ENCODE measurements around the gene KMT2E.

DNA sequence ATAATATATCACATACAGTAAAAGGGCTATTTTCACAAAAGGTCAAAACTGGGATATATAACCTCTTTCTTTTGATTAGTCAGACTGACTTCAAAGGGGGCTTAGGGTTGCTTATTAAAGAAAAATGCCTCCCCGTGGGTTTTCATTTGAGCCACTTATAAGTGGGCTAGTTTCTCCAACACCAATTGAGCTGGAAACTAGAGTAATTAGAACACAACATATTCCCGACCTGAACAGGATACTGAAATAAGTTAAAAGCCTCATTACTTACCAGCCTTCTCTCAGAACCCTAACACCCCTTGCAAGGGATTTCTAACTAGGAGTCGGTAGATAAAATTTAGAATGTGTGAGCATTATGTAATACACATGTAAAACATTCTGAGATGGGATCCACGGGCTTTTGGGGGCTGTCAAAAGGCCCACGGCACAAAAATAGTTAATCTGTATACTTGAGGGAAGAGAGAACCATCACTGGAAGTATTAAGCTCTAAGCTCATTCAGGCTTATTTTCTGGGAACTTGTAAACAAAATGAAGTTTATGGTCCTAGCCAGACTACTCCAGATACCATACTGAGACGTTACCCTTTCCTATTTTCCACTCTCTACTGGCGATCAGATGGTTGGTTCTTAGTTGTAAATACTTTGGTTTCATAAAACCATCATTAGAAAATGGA, 29.3 kb upstream of the KMT2E start:
- TF ChIP-seq, protein P1, sequence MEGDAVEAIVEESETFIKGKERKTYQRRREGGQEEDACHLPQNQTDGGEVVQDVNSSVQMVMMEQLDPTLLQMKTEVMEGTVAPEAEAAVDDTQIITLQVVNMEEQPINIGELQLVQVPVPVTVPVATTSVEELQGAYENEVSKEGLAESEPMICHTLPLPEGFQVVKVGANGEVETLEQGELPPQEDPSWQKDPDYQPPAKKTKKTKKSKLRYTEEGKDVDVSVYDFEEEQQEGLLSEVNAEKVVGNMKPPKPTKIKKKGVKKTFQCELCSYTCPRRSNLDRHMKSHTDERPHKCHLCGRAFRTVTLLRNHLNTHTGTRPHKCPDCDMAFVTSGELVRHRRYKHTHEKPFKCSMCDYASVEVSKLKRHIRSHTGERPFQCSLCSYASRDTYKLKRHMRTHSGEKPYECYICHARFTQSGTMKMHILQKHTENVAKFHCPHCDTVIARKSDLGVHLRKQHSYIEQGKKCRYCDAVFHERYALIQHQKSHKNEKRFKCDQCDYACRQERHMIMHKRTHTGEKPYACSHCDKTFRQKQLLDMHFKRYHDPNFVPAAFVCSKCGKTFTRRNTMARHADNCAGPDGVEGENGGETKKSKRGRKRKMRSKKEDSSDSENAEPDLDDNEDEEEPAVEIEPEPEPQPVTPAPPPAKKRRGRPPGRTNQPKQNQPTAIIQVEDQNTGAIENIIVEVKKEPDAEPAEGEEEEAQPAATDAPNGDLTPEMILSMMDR (IDR thresholded peaks at IDR 0.05): no peak
- no peak for TF ChIP-seq ZFX (IDR thresholded peaks at IDR 0.05; ENCODE audit: borderline replicate concordance)
